ENCODE data around the gene DOCK2. TPM values are rescaled to one million over a fixed set of nuclear protein-coding genes. Genes with fewer than 3 reads are reported as not detected.

Gene DOCK2
- total and polyA plus RNA-seq, 9 of the 15 experiments (the other 6 are each of a cell fraction or from before 2014, with no cell fraction given), result 4.5 to 42.6 (median 20.5) TPM

GRCh38 chr5:169864483-169864882 is 227.4 kb downstream of the DOCK2 start:
- Histone ChIP-seq H3K4me1 (replicated peaks in 1 of 2; ENCODE audit: control insufficient read depth in 2 of 2, insufficient read depth in 2 of 2, low read length in 2 of 2) (no peaks in the 10 kb centered on the region), H2AFZ (ENCODE audit: low read depth, low read length) (no peak overlapping the region), H4K20me1 (replicated peaks; ENCODE audit: control insufficient read depth, insufficient read depth, low read length) (no peaks in the 10 kb centered on the region), H3K4me3 (no peak overlapping the region), H3K9me3 (replicated peaks; ENCODE audit: control insufficient read depth, insufficient read depth, low read depth, low read length) (no peaks in the 10 kb centered on the region), H3K4me2 (ENCODE audit: insufficient read depth, low read length) (no peak overlapping the region), H3K79me2 (ENCODE audit: control insufficient read depth, insufficient read depth, low read length) (no peaks in the 10 kb centered on the region), H3K9me1 (ENCODE audit: control insufficient read depth, insufficient read depth, low read length) (no peaks in the 10 kb centered on the region), H3K27me3 (ENCODE audit: control insufficient read depth in 2 of 2, insufficient read depth in 2 of 2, low read length in 2 of 2) (no peaks in the 10 kb centered on the region; a peak in 1 of 5 replicates), H3K9ac (ENCODE audit: insufficient read depth in 1 of 2, low read depth in 2 of 2, low read length in 2 of 2) (no peak overlapping the region), H3K36me3 (ENCODE audit: control insufficient read depth, insufficient read depth, low read length) (no peaks in the 10 kb centered on the region), H3K27ac (ENCODE audit: extremely low read depth, low read depth, low read length) (no peak overlapping the region)
- no peak for FAIRE-seq
- in situ Hi-C loops (cut with MboI), result no loop called here
- intact Hi-C loops (cut with micrococcal nuclease), result no loop called here
- ChIA-PET POLR2A (no interaction called here), CTCF (ENCODE audit: low intra/inter-chr PET ratio) (no interaction called here)
- BruUV-seq (replicated peaks), result no TSS peak
- WGBS (ENCODE audit: insufficient coverage, low coverage, missing lambda C conversion rate), result 0% methylated on average over 1 of the region's 1 CpG
- no peak for ATAC-seq
- no peak for DNase-seq (ENCODE audit: extremely low read depth in 1 of 4, low spot score in 3 of 4)
- TF ChIP-seq SAFB2 (IDR thresholded peaks at IDR 0.05; ENCODE audit: borderline replicate concordance, low read depth, low read length, severe bottlenecking), result no peak

DNA sequence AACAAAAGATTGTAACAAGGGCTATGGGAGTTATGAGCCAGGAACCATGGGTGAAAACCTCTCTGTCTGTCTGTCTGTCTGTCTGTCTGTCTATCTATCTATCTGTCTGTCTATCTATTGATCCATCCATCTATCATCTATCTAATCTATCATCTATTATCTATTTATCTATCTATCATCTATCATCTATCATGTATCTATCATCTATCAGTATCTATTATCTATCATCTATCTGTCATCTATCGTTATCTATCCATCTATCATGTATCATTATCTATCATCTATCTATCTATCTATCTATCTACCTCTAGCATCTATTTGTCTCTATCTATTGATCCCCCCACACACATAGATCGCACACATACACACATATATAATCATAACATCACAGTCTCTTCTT is 230.3 kb downstream of the DOCK2 start:
- DNase-seq (ENCODE audit: extremely low read depth in 1 of 4, low spot score in 3 of 4), result no peak
- BruUV-seq (replicated peaks), result no TSS peak
- Histone ChIP-seq H3K36me3 (ENCODE audit: control insufficient read depth, insufficient read depth, low read length) (no peaks in the 10 kb centered on the region), H3K4me2 (ENCODE audit: insufficient read depth, low read length) (no peak overlapping the region), H3K27me3 (ENCODE audit: control insufficient read depth in 2 of 2, insufficient read depth in 2 of 2, low read length in 2 of 2) (no peaks in the 10 kb centered on the region; a peak in 1 of 5 replicates), H2AFZ (ENCODE audit: low read depth, low read length) (no peak overlapping the region), H3K27ac (ENCODE audit: extremely low read depth, low read depth, low read length) (no peak overlapping the region), H3K9me1 (ENCODE audit: control insufficient read depth, insufficient read depth, low read length) (no peaks in the 10 kb centered on the region), H3K79me2 (ENCODE audit: control insufficient read depth, insufficient read depth, low read length) (no peaks in the 10 kb centered on the region), H3K4me1 (replicated peaks in 1 of 2; ENCODE audit: control insufficient read depth in 2 of 2, insufficient read depth in 2 of 2, low read length in 2 of 2) (no peaks in the 10 kb centered on the region), H3K4me3 (no peak overlapping the region), H4K20me1 (replicated peaks; ENCODE audit: control insufficient read depth, insufficient read depth, low read length) (no peaks in the 10 kb centered on the region), H3K9ac (ENCODE audit: insufficient read depth in 1 of 2, low read depth in 2 of 2, low read length in 2 of 2) (no peak overlapping the region), H3K9me3 (replicated peaks; ENCODE audit: control insufficient read depth, insufficient read depth, low read depth, low read length) (no peaks in the 10 kb centered on the region)
- no peak for FAIRE-seq
- intact Hi-C loops (cut with micrococcal nuclease) (no loop called here), in situ Hi-C loops (cut with MboI) (no loop called here)
- 27% methylated on average over 2 of the region's 2 CpGs for WGBS (ENCODE audit: insufficient coverage, low coverage, missing lambda C conversion rate)
- no peak for ATAC-seq
- peak; percentile 68; the same call in 1 of the 2 replicates for TF ChIP-seq ZC3H11A (IDR thresholded peaks at IDR 0.05; ENCODE audit: low read depth, low read length)
- peak; percentile 19; the same call in 1 of the 2 replicates for TF ChIP-seq GATA2 (CRISPR knock-in tag; IDR thresholded peaks at IDR 0.05)
- TF ChIP-seq GATAD2B (IDR thresholded peaks at IDR 0.05; ENCODE audit: borderline replicate concordance), result 0 out of 2 replicates have a peak, but pooled peaks have one; percentile 40
- TF ChIP-seq SIX5 (IDR thresholded peaks at IDR 0.05; ENCODE audit: borderline replicate concordance in 1 of 2, insufficient read depth in 1 of 2, low read depth in 1 of 2, low read length in 2 of 2), result no peak
- no peak for TF ChIP-seq NR2F6 (CRISPR knock-in tag; IDR thresholded peaks at IDR 0.05)
- peak; percentile 70 for TF ChIP-seq MTA1 (IDR thresholded peaks at IDR 0.05; ENCODE audit: borderline replicate concordance)
- TF ChIP-seq DACH1 (IDR thresholded peaks at IDR 0.05; ENCODE audit: partially characterized antibody), result peak; percentile 72
- TF ChIP-seq, protein P1, sequence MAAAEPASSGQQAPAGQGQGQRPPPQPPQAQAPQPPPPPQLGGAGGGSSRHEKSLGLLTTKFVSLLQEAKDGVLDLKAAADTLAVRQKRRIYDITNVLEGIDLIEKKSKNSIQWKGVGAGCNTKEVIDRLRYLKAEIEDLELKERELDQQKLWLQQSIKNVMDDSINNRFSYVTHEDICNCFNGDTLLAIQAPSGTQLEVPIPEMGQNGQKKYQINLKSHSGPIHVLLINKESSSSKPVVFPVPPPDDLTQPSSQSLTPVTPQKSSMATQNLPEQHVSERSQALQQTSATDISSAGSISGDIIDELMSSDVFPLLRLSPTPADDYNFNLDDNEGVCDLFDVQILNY (CRISPR knock-in tag; IDR thresholded peaks at IDR 0.05), result no peak
- TF ChIP-seq ZBTB8A (IDR thresholded peaks at IDR 0.05; ENCODE audit: partially characterized antibody), result no peak
- no peak for TF ChIP-seq TAF7 (tag; IDR thresholded peaks at IDR 0.05)
- peak; percentile 71 for TF ChIP-seq ZBTB2 (IDR thresholded peaks at IDR 0.05)
- ChIA-PET POLR2A (no interaction called here), CTCF (ENCODE audit: low intra/inter-chr PET ratio) (no interaction called here)

Data from K562 (cell line).